ENCODE data around the gene TYMP. TPM values are rescaled to one million over a fixed set of nuclear protein-coding genes. Genes with fewer than 3 reads are reported as not detected.

TYMP gene
- total RNA-seq, 1 experiment from 2014 or later: 0.58 TPM

- POLR2A ChIA-PET (ENCODE audit: low non-redundant PET): no interaction called here
- H3K27ac ChIP-seq (ENCODE audit: low read depth, low read length, poor library complexity, severe bottlenecking): no peak overlapping the region
- peaks cover 7% of the 10 kb centered on the region for H3K4me1 ChIP-seq (ENCODE audit: insufficient read depth, low read length, poor library complexity, severe bottlenecking)
- no peak for DNase-seq (ENCODE audit: low spot score)
- intact Hi-C loops (cut with micrococcal nuclease; ENCODE audit: unreplicated experiment): no loop called here
- CTCF ChIA-PET: no interaction called here
- TF ChIP-seq CTCF (conservative IDR thresholded peaks at IDR 0.05; ENCODE audit: low read depth, low read length) (no peak), EZH2 (IDR thresholded peaks at IDR 0.05; ENCODE audit: borderline replicate concordance, low read depth, low read length, poor library complexity, severe bottlenecking) (no peak)
- no TSS peak for BruUV-seq (replicated peaks)
- H3K4me3 ChIP-seq (ENCODE audit: low read depth, low read length, poor library complexity, severe bottlenecking): no peak overlapping the region
- no peaks in the 10 kb centered on the region for H3K27me3 ChIP-seq (replicated peaks; ENCODE audit: insufficient read depth, low read depth, low read length, poor library complexity)
- no peaks in the 10 kb centered on the region for H3K36me3 ChIP-seq (ENCODE audit: insufficient read depth, low read length, poor library complexity, severe bottlenecking)
- no peaks in the 10 kb centered on the region for H3K9me3 ChIP-seq (ENCODE audit: low read depth, low read length, poor library complexity, severe bottlenecking)
Measured at GRCh38 chr22:50488886-50489285, 40.9 kb downstream of the TYMP start.

- intact Hi-C loops (cut with micrococcal nuclease; ENCODE audit: unreplicated experiment): no loop called here
- H3K27me3 ChIP-seq (replicated peaks; ENCODE audit: insufficient read depth, low read depth, low read length, poor library complexity): no peaks in the 10 kb centered on the region
- DNase-seq (ENCODE audit: low spot score): no peak
- ChIA-PET CTCF (no interaction called here), POLR2A (ENCODE audit: low non-redundant PET) (no interaction called here)
- TF ChIP-seq CTCF (conservative IDR thresholded peaks at IDR 0.05; ENCODE audit: low read depth, low read length) (no peak), EZH2 (IDR thresholded peaks at IDR 0.05; ENCODE audit: borderline replicate concordance, low read depth, low read length, poor library complexity, severe bottlenecking) (no peak)
- H3K9me3 ChIP-seq (ENCODE audit: low read depth, low read length, poor library complexity, severe bottlenecking): no peaks in the 10 kb centered on the region
- BruUV-seq (replicated peaks): no TSS peak
- H3K4me1 ChIP-seq (ENCODE audit: insufficient read depth, low read length, poor library complexity, severe bottlenecking): peaks cover 7% of the 10 kb centered on the region
- no peaks in the 10 kb centered on the region for H3K36me3 ChIP-seq (ENCODE audit: insufficient read depth, low read length, poor library complexity, severe bottlenecking)
- no peak overlapping the region for H3K4me3 ChIP-seq (ENCODE audit: low read depth, low read length, poor library complexity, severe bottlenecking)
- H3K27ac ChIP-seq (ENCODE audit: low read depth, low read length, poor library complexity, severe bottlenecking): no peak overlapping the region
Measured at GRCh38 chr22:50488006-50488677, 41.7 kb downstream of the TYMP start.

GRCh38 chr22:50487290-50488005 is 42.4 kb downstream of the TYMP start:
- TF ChIP-seq EZH2 (IDR thresholded peaks at IDR 0.05; ENCODE audit: borderline replicate concordance, low read depth, low read length, poor library complexity, severe bottlenecking) (no peak), CTCF (conservative IDR thresholded peaks at IDR 0.05; ENCODE audit: low read depth, low read length) (no peak)
- H3K27ac ChIP-seq (ENCODE audit: low read depth, low read length, poor library complexity, severe bottlenecking): no peak overlapping the region
- no peaks in the 10 kb centered on the region for H3K36me3 ChIP-seq (ENCODE audit: insufficient read depth, low read length, poor library complexity, severe bottlenecking)
- H3K4me3 ChIP-seq (ENCODE audit: low read depth, low read length, poor library complexity, severe bottlenecking): no peak overlapping the region
- no peaks in the 10 kb centered on the region for H3K9me3 ChIP-seq (ENCODE audit: low read depth, low read length, poor library complexity, severe bottlenecking)
- intact Hi-C loops (cut with micrococcal nuclease; ENCODE audit: unreplicated experiment): no loop called here
- ChIA-PET POLR2A (ENCODE audit: low non-redundant PET) (no interaction called here), CTCF (no interaction called here)
- DNase-seq (ENCODE audit: low spot score): no peak
- peaks cover 7% of the 10 kb centered on the region for H3K4me1 ChIP-seq (ENCODE audit: insufficient read depth, low read length, poor library complexity, severe bottlenecking)
- no peaks in the 10 kb centered on the region for H3K27me3 ChIP-seq (replicated peaks; ENCODE audit: insufficient read depth, low read depth, low read length, poor library complexity)
- BruUV-seq (replicated peaks): no TSS peak
